Measurements from ENCODE around the gene SP2.

- no peak for TF ChIP-seq CTCF (conservative IDR thresholded peaks at IDR 0.05; ENCODE audit: low read depth, low read length)
- TF ChIP-seq EZH2phosphoT487 (IDR thresholded peaks at IDR 0.05; ENCODE audit: borderline replicate concordance, low read length): no peak
- no peak for TF ChIP-seq EZH2 (IDR thresholded peaks at IDR 0.05; ENCODE audit: low read length, unreplicated experiment)
These were observed 32.4 kb downstream of the SP2 start for GRCh38 chr17:47928415-47928814.
